Measurements from ENCODE around the gene NEGR1.

Gene NEGR1

GRCh38 chr1:72119491-72119890 lies 162.8 kb downstream of the NEGR1 start:
- FAIRE-seq = no peak
- no peak for DNase-seq (ENCODE audit: low spot score)

- no peak for DNase-seq (ENCODE audit: low spot score)
- FAIRE-seq = no peak
These were observed 164.7 kb downstream of the NEGR1 start for GRCh38 chr1:72117621-72118020.

- FAIRE-seq = no peak
- DNase-seq (ENCODE audit: low spot score) = no peak
These were observed 167.0 kb downstream of the NEGR1 start for GRCh38 chr1:72115290-72115689.

GRCh38 chr1:72111662-72112061 lies 170.7 kb downstream of the NEGR1 start:
- DNase-seq (ENCODE audit: low spot score) (no peak), FAIRE-seq (no peak)

- no peak for DNase-seq (ENCODE audit: low spot score)
- no peak for FAIRE-seq
These were observed 172.4 kb downstream of the NEGR1 start for GRCh38 chr1:72109916-72110315.

GRCh38 chr1:72105201-72105600 lies 177.1 kb downstream of the NEGR1 start:
- FAIRE-seq = peak; percentile 17

GRCh38 chr1:72101840-72102632 lies 180.3 kb downstream of the NEGR1 start:
- DNase-seq (ENCODE audit: low spot score) = no peak
- FAIRE-seq = no peak

More at GRCh38 chr1:72105201-72105600, 177.1 kb downstream of the NEGR1 start:
- DNase-seq (ENCODE audit: low spot score) = peak; percentile 30

GRCh38 chr1:72100771-72101170 lies 181.6 kb downstream of the NEGR1 start:
- FAIRE-seq (no peak), DNase-seq (ENCODE audit: low spot score) (no peak)

GRCh38 chr1:72097851-72098570 lies 184.3 kb downstream of the NEGR1 start:
- FAIRE-seq (no peak), DNase-seq (ENCODE audit: low spot score) (no peak)

- DNase-seq (ENCODE audit: low spot score) = no peak
- no peak for FAIRE-seq
These were observed 188.1 kb downstream of the NEGR1 start for GRCh38 chr1:72094209-72094608.

GRCh38 chr1:72086394-72086793 lies 195.9 kb downstream of the NEGR1 start:
- DNase-seq (ENCODE audit: low spot score) (no peak), FAIRE-seq (peak; percentile 50)

- DNase-seq (ENCODE audit: low spot score) = no peak
- no peak for FAIRE-seq
These were observed 206.9 kb downstream of the NEGR1 start for GRCh38 chr1:72075425-72075824.

GRCh38 chr1:72066431-72066830 lies 215.9 kb downstream of the NEGR1 start:
- DNase-seq (ENCODE audit: low spot score) (no peak), FAIRE-seq (no peak)

- DNase-seq (ENCODE audit: low spot score) = no peak
- no peak for FAIRE-seq
These were observed 217.9 kb downstream of the NEGR1 start for GRCh38 chr1:72064196-72065075.

- DNase-seq (ENCODE audit: low spot score) (no peak), FAIRE-seq (no peak)
These were observed 218.8 kb downstream of the NEGR1 start for GRCh38 chr1:72063364-72064044.

GRCh38 chr1:72062584-72062983 lies 219.8 kb downstream of the NEGR1 start:
- DNase-seq (ENCODE audit: low spot score) (no peak), FAIRE-seq (no peak)

- no peak for FAIRE-seq
These were observed 221.7 kb downstream of the NEGR1 start for GRCh38 chr1:72060466-72061245.

GRCh38 chr1:72056516-72056915 lies 225.8 kb downstream of the NEGR1 start:
- no peak for FAIRE-seq
- DNase-seq (ENCODE audit: low spot score) = no peak

More at GRCh38 chr1:72060466-72061245, 221.7 kb downstream of the NEGR1 start:
- no peak for DNase-seq (ENCODE audit: low spot score)

GRCh38 chr1:72051538-72051937 lies 230.8 kb downstream of the NEGR1 start:
- FAIRE-seq (no peak), DNase-seq (ENCODE audit: low spot score) (no peak)

- FAIRE-seq (no peak), DNase-seq (ENCODE audit: low spot score) (no peak)
These were observed 231.8 kb downstream of the NEGR1 start for GRCh38 chr1:72050551-72050950.

Measured in RCC 7860 (cell line).